T-helper 2 cell (primary cell): Measurements from ENCODE around the gene HARS2.
"Not testable (repeated sequence)": the region's sequence is repeated elsewhere in the genome, so short reads cannot be mapped to it uniquely, and the experiment has no call there.

Source experiments
- DNase-seq, 5 experiments: peaks; one replicate each; pipeline versions ENCODE4 v3.0.0 to v3.0.0-alpha.2; 2012 to 2022
- total RNA-seq, 2 donors: gene quantifications; one replicate each; lab custom pipeline; 2026; lab: John Stamatoyannopoulos, UW

Gene HARS2, protein sequence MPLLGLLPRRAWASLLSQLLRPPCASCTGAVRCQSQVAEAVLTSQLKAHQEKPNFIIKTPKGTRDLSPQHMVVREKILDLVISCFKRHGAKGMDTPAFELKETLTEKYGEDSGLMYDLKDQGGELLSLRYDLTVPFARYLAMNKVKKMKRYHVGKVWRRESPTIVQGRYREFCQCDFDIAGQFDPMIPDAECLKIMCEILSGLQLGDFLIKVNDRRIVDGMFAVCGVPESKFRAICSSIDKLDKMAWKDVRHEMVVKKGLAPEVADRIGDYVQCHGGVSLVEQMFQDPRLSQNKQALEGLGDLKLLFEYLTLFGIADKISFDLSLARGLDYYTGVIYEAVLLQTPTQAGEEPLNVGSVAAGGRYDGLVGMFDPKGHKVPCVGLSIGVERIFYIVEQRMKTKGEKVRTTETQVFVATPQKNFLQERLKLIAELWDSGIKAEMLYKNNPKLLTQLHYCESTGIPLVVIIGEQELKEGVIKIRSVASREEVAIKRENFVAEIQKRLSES
- 27.1 to 43.0 reads per million in 2 donors for total RNA-seq

DNA sequence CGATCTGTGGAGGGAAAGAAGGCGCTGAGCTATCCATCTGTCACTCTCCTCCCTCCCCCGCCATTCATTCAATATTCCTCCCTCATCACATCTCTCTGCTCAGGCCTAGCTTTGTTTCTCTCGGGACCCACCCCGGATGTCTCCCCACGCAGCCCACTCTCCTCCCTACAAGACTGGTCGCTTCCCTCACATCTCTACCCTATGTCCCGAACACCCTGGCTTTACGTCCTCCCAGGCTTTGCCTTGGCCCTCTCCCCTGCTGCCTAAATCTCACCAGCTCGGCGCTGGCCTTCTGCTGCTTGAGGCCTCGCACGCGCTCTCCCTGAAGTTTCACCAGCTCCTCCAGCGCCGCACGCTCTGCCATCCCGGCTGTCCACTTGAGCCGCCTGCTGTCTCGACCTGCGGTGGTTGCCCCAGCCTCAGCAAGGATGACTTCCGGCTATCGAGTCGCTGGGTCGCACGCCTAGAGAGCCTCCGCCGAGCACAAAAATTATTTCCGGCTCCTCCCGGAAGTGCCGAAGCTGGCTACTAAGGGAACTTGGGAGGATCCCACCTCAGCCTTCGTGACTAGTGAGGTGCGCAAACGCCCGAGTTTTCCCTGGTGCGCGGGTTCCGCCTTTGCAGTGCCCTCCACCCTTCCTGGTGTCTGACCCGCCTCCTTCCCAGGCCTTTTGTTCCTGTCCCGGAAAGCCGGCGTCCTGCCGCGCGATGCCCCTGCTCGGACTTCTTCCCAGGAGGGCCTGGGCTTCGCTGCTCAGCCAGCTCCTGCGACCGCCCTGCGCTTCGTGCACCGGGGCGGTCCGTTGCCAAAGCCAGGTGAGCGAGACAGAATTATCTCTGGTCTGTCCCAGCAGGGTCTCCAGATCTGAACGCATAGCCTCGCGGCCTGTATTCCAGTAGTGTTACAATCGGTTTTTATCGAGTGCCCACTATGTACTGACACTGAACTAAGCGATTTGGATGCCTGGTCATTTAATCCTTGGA is at the start of gene HARS2, which contains the start of gene HARS1:
Gene HARS2 (plus strand): TSS at position 515 of the 984 bp plus-strand sequence. CDS start 194 bp downstream, at position 709.
Gene HARS1 (minus strand): TSS at position 430 of the 984 bp plus-strand sequence. CDS start 66 bp downstream, at position 364.
- DNase-seq = peak; percentile 51 to 89 (median 78)

DNA sequence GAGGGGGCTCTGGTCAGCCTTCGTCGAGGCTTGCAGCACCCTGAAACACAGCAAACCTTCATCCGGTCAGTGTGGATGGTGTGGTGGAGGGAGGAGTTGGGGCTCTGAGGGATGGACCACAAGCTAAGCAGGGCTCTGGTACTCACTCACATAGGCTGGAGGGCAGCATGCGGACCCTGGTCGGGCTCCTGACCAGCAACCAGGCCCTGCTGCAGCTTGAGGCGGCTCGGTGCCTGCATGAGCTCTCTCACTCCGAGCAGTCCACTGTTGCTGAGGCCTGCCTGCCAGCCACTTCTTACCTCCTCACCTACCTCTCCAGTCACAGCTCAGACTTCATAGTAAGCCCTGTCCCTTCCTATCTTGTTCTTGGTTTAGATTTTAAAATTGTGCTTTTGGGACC is 49.5 kb upstream of the HARS2 start:
- no peak for DNase-seq

DNA sequence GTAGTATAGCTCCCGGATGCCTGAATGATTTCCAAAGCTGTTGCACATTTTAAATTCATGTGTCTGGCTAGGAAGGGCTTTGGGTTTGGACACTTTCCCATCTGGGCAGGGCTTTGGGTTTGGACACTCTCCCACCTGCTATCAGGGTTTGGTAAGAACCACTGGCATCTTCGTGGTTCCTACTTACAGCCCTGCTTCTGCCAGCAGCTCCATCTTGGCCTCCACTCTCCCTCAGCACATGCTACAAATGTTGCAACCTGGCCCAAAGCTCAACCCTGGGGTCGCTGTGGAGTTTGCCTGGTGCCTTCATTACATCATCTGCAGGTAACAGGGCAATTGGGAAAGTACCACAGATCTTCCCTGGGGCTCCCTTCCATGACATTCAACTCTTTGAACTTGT is 48.5 kb upstream of the HARS2 start:
- DNase-seq = no peak

DNA sequence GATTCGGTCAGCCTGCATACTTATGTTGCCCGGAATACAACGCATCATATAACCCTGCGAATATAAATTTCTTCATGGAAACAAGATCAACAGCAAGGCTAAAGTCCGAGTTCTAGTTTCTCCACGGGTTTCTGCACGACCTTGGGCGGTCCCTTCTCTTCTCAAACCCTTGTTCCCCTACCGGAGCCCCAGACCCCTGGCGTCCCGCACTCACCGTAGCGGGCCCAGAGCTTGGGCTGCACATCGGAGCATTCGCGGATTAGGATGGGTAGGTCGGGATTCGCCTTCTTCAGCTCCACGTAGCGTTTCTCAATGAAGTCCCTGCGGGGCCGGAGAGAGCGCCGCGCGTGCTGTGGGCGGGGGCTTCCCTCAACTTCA is 44.2 kb upstream of the HARS2 start:
- no peak for DNase-seq

DNA sequence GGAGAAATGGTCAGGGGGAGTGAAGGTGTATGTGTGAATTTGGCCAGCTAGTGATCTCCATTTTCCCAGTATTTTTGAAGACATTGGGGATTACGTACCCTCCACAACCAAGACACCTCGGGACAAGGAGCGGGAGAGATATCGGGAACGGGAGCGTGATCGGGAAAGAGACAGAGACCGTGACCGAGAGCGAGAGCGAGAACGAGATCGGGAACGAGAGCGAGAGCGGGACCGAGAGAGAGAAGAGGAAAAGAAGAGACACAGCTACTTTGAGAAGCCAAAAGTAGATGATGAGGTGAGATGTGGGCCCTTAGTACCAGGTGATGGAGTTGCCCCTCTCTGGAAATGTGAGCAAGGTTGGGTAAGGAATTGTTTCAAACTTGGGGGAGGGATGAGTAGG is 32.4 kb upstream of the HARS2 start:
- no peak for DNase-seq

DNA sequence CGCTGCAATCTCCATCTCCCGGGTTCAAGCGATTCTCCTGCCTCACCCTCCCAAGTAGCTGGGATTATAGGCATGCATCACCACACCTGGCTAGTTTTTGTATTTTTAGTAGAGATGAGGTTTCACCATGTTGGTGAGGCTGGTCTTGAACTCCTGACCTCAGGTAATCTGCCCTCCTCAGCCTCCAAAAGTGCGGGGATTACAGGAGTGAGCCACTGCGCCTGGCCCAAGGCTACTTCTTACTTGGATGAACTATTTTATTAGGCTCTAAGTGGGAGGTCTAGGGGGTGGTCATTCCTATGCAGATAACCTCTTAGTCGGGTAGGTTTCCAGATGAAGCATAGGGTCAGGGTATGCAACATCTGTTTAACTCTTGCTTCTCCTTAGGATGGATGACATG is 30.9 kb upstream of the HARS2 start:
- DNase-seq = not testable (repeated sequence)

DNA sequence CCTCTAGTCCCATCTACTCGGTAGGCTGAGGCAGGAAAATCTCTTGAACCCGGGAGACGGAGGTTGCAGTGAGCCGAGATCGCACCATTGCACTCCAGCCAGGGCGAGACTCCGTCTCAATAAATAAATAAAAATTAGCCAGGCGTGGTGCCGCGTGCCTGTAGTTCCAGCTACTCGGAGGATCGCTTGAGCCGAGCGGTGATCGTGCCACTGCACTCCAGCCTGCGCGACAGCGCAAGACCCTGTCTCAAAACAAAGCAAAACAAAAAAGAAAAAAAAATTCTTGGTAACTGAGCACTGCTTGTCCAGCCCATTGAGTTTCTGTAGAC is 27.3 kb upstream of the HARS2 start:
- DNase-seq = no peak

DNA sequence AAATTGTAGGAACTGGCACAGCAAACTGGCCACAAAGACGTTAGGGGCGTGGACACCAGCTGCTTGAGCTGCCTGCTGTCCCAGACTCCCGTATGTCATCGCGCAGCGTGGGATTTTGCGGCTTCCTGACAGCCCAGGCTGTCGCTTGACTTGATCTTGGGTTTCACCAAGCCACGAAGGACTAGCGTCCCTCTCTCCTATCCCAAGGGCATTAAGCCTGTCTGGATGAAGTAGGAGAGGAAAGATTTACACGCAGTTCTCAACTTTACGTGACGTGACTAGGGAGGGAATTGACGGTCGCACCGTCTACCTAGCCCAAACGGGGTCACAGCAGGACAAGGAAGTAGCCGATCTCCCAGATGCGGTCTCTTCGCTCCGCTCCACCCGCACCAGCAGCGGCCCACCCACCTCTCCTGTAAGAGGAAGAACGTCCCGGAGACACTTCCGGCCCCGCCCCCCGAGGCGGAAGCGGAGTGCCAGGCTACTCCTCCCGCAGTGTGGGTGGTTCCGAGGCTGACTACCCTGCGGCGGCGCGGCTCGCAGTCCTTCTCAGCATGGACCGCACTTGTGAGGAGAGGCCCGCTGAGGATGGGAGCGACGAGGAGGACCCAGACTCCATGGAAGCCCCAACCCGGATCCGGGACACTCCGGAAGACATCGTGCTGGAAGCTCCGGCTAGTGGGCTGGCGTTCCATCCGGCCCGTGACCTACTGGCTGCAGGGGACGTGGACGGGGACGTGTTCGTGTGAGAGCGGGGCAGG is 26.7 kb upstream of the HARS2 start, which contains the start of gene WDR55:
Gene WDR55 (plus strand): TSS at position 546 of the 761 bp plus-strand sequence. CDS start 9 bp downstream, at position 555.
- DNase-seq = peak; percentile 90 to 97 (median 95)

DNA sequence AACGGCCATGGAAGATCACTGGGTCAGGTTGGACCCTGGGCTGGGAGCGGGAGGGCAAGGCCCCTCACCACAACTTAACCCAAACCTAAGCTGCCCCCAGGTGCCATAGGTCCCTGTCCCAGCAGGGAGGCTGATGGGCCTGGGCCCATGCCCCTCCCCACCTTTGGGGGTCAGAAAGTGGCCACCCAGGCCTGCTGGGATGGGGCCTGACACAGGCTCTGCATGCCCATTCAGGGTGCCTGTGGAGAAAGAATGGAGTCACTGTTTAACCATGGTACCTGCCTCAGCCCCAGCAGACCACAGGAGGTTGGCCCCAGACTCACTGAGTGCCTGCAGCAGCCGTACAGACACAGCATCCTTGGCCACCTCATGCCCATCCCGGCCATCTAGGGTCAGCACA is 20.2 kb upstream of the HARS2 start:
- DNase-seq = not testable (repeated sequence)

DNA sequence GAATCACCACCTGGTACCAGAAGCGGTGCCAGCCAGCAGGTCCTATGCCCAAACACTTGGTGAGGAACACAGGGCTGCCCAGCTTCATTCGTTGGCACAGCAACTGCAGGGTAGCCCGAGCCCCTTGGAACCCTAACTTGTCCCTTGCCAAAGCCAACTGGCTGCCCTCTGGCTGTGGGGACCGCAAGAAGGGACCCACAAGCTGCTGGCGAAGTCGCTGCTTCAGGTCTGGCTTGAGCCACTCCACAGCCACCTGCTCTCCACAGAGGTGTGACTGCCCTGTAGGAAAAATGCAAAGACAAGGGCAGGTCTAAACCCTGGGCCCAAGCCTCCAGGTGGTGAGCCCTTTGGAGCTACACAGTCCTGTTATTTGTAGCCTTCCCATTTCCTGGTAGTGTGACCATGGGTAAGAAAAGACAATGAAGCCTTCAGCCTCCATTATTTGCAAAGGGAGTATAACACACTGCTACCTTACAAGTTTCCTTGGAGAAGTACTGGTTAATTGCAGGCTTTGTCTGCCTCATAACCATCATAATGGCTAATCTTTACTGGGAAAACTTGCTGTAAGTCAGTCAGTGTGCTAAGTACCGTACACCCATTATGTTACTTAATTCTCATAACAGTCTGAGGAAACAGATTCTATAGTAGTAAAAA is 19.7 kb upstream of the HARS2 start:
- no peak for DNase-seq

DNA sequence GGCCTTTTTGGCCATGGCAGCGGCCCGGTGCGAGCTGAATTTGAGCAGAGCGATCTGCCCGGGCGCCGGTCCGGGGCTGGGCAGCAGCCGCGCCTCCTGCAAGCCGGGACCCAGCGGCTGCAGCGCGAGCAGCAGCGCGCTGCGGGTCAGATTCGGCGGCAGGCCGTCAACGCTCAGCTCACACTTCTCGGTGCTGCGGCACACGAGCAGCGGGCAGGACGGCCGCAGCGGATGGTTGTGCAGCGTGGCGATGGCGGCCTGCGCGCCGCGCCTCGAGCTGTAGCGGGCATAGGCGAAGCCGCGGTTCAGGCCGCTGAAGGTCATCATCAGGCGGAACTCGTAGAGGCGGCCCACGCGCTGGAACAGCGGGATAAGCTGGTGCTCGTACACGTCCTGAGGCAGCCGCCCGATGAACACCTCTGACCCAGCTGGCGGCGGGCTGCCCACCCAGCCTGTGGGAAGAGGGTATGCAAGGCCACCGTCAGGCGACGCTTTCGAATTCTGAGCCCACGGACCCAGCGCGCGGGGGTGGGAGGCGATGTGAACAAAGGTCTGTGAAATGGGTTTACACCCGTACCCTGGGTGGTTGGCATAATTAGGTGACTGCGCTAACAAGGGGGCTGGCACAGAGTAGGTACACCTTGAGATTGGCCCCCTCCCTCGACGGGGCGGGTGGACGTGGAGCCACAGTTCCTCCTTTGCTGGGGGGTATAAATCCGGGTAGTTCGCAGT is 18.6 kb upstream of the HARS2 start:
- no peak for DNase-seq

DNA sequence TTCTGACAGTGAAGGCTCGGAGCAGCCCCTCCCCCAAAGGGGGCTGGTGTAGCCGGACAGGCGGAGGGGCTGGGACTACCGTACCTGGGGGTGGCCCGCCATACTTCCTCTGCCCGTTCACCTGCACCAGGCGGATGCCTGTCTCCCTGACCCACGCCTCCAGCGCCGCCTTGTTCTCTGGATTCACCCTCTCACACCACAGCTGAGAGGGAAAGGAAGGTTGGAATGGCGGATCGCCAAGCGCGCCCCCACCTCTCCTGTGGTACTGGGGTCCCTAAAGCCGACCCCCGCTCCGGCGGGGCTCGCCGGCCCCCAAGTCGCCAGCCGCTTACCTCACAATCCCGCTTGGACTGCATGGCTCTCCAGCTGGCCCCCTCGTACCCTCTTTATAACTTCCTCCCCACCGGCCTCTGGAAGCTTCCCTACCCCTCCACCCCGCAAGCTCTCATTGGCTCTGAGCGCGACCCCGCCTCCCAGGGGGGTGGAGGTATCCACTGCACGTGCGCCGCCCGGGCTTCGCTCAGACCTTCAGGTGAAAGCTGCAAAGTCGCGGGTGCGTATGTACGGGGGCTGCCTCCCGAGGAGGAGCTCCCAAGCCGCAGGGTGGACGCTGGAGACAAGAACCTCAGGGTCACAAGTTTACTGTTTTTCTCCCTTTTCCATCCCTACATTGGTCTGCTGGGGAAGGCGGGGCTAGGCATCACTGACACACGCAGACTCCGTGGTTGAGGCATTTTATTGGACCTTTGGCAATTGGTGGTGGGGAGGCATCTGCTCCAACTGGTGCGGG is 17.9 kb upstream of the HARS2 start, which contains the start of gene DND1:
Gene DND1 (minus strand): TSS at position 390 of the 790 bp plus-strand sequence. CDS start 34 bp downstream, at position 356.
- no peak for DNase-seq

DNA sequence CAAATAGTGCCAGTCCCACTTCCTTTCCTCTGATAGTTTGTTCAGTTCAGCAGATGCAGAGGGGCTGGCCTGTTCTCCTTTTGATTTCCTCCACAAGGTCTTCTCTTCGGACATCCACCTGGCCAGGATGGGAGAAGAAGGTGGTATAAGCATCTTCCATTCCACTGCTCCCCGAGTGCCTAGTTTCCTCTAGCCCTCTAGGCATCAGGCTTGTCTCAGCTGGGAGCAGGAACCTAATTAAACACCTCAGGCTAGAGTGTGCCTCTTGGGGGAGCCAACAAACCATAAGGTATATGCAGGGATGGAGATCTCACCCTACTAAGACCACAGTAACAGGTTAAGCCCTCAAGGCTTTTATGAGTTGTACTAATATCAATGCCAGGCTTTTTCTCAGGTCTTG is 17.0 kb upstream of the HARS2 start:
- DNase-seq = no peak

DNA sequence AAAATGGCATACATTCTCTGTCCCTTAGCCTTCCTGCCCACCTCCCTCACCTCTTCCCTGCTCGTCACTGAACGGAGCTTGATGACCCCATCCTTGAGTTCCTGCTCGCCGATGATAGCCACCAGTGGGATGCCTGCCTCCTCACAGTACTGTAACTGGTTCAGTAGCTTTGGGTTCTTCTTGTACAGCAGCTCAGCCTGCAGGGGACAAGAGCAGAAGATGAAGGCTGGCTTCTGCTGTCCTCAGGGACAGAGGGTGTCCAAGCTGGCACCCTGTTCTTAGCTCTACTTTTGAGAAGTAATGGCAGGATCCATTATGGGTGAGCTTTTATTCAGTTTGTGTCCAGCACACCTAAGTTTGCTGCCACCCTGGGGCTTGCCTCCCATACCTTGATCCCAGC is 16.6 kb upstream of the HARS2 start:
- no peak for DNase-seq

DNA sequence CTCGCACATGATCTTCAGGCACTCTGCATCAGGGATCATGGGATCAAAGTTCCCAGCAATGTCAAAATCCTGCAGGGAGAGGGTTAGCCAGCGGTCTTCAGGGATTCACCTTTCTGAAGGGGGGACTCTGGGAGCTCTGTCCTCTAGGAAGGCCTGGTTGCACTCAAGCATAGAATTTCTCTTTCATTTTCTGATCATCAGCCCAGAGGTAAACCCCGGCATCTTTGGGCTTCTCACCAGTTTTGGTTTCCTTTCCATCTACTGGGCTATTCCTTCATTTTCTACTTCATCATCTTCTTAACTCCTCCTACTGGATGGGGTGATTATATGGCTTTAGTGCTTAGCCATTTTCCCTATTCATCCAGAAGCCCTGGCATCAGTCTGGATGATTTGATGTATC is 13.3 kb upstream of the HARS2 start:
- no peak for DNase-seq

DNA sequence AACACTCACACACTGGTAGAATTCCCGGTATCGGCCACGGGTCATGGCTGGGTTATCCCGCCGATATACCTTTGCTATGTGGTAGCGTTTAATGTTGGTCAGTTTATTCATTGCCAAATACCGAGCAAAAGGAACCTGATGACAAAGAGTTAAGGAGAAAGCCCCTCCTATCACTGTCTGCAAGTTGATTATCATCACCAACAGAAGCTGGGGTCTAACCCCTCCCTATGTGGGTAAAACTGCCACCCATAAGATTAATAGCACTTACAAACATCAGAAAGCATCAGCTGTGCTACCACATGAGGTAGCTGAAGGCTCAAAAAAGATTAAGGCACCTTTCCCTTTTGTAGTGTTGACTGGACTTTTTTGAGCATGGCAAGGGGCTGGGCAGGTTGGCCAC is 12.3 kb upstream of the HARS2 start:
- DNase-seq = no peak

DNA sequence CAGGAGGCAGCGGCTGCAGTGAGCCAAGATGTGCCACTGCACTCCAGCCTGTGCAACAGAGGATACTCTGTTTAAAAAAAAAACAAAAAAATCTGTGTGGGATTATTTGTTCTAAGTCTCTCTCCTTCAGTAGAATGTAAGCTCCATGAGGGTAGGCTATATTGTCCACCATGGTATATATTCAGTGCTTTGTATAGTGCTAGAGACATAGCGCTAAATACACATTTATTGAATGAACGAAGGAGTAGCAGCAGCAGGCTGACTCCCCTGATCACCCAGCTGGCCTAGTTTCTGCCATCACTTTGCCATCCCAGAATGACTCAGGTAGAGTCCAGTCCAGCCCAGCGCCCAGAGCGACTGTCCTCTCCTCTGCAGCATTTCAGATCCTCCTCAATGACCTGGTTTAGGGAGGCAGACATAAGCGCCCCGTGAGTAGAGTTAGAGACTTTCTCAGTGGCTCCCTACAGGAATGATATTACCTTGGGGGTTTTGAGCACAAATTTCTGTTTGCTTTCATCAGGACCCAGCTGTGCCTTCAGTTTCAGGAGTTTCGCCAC is 801 bp upstream of the HARS2 start:
- DNase-seq = no peak

DNA sequence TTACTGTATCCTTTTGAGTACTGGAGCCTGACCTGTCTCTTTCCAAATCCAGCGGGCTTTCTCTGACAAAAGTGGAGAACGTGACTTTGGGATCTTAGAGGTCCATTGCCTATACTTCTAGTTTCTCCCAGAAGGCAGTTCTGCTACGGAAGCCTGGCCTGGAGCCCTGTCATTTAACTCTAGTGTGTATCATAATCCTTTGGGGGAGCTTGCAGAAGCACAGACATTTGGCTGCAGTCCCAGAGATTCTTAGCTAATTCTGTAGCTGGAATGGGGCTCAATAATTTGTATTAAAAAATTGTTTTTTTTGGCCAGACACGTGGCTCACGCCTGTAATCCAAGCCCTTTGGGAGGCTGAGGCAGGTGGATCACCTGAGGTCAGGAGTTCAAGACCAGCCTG is 3.0 kb downstream of the HARS2 start:
- DNase-seq = no peak

DNA sequence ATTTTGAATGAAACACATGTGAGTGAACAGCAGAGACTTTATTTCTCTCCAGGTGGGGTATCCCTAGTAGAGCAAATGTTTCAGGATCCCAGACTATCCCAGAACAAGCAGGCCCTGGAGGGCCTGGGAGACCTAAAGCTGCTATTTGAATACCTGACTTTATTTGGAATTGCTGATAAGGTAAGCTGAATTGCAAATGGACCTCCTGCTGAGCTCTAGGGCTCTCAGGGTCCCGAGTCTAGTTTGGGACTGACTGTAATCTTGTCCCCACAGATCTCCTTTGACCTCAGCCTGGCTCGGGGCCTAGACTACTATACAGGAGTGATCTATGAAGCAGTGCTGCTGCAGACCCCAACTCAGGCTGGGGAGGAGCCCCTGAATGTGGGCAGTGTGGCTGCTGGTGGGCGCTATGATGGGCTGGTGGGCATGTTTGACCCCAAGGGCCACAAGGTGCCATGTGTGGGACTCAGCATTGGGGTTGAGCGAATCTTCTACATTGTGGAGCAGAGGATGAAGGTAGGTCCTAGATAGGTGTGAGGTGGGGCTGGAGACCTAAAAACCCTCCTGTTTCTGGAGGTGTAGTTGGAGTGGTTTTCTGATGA is 5.7 kb downstream of the HARS2 start:
- no peak for DNase-seq
